Measurements from ENCODE around the gene MEOX1. TPM values are rescaled to one million over a fixed set of nuclear protein-coding genes. Genes with fewer than 3 reads are reported as not detected.
A peak's percentile ranks its signal among the peaks of the same experiment; 100 is the strongest.

Gene MEOX1
- total and polyA plus RNA-seq, 2 of the 13 experiments (the other 11 are each of a cell fraction or from before 2014, with no cell fraction given): not detected

GRCh38 chr17:43690624-43691316 lies 29.0 kb upstream of the MEOX1 start (continued):
- TF ChIP-seq ZNF646 (CRISPR knock-in tag; IDR thresholded peaks at IDR 0.05) (no peak), HNF4A (CRISPR knock-in tag; IDR thresholded peaks at IDR 0.05) (peak; percentile 51), POGZ (CRISPR knock-in tag; IDR thresholded peaks at IDR 0.05) (no peak), JUN (CRISPR knock-in tag; IDR thresholded peaks at IDR 0.05) (no peak), ZNF619 (CRISPR knock-in tag; IDR thresholded peaks at IDR 0.05) (no peak), ZNF335 (CRISPR knock-in tag; IDR thresholded peaks at IDR 0.05) (no peak), PLRG1 (conservative IDR thresholded peaks at IDR 0.05) (no peak), FOXJ3 (CRISPR knock-in tag; IDR thresholded peaks at IDR 0.05; ENCODE audit: borderline replicate concordance) (no peak), MLX (CRISPR knock-in tag; IDR thresholded peaks at IDR 0.05) (no peak), NR2F6 (IDR thresholded peaks at IDR 0.05) (no peak), NR2F6 (CRISPR knock-in tag; IDR thresholded peaks at IDR 0.05) (peak; percentile 19; the same call in 1 of the 2 replicates), MAX (IDR thresholded peaks at IDR 0.05) (no peak), ZNF235 (CRISPR knock-in tag; IDR thresholded peaks at IDR 0.05; ENCODE audit: borderline replicate concordance) (no peak), ATF7-NPFF (CRISPR knock-in tag; IDR thresholded peaks at IDR 0.05; ENCODE audit: low read depth) (no peak), HMG20B (CRISPR knock-in tag; conservative IDR thresholded peaks at IDR 0.05) (no peak), ZSCAN21 (CRISPR knock-in tag; IDR thresholded peaks at IDR 0.05; ENCODE audit: borderline replicate concordance) (no peak), SALL1 (CRISPR knock-in tag; IDR thresholded peaks at IDR 0.05) (peak; percentile 25; the same call in 1 of the 2 replicates), CHCHD3 (CRISPR knock-in tag; IDR thresholded peaks at IDR 0.05) (no peak)
